Trophoblast cell (in vitro differentiated cells and primary cell): Measurements from ENCODE around the gene FBXL12.

Experiments
- DNase-seq, 2 donors: peaks; one replicate each; pipeline ENCODE4 v3.0.0-alpha.2; 2016
- H2AFZ ChIP-seq: 2 replicates; pipeline ENCODE4 v1.6.1; 2013; ENCODE audit warnings: low read length, moderate library complexity, mild to moderate bottlenecking; ENCODE audit not compliant: insufficient read depth, poor library complexity
- H2AK5ac ChIP-seq: 2 replicates; pipeline ENCODE4 v1.6.1; 2013; ENCODE audit warnings: mild to moderate bottlenecking, low read length
- H2BK120ac ChIP-seq: 2 replicates; pipeline ENCODE4 v1.6.1; 2013; ENCODE audit warnings: low read length, mild to moderate bottlenecking, moderate library complexity; ENCODE audit not compliant: insufficient read depth, poor library complexity
- H2BK12ac ChIP-seq: 2 replicates; pipeline ENCODE4 v1.6.1; 2013; ENCODE audit warnings: mild to moderate bottlenecking, low read length, moderate library complexity
- H2BK5ac ChIP-seq: 2 replicates; pipeline ENCODE4 v1.6.1; 2013; ENCODE audit warnings: low read length, low read depth, moderate library complexity, mild to moderate bottlenecking; ENCODE audit not compliant: poor library complexity
- H3K14ac ChIP-seq: 2 replicates; pipeline ENCODE4 v1.6.1; 2013; ENCODE audit warnings: mild to moderate bottlenecking, low read length
- H3K18ac ChIP-seq: 2 replicates; pipeline ENCODE4 v1.6.1; 2013; ENCODE audit warnings: mild to moderate bottlenecking, low read length
- H3K23ac ChIP-seq: 2 replicates; pipeline ENCODE4 v1.6.1; 2013; ENCODE audit warnings: low read length
- H3K27ac ChIP-seq: 2 replicates; pipeline ENCODE4 v1.5.1; 2013; ENCODE audit warnings: low read depth, mild to moderate bottlenecking, inconsistent platforms, low read length, moderate library complexity
- H3K27me3 ChIP-seq: 2 replicates; pipeline ENCODE4 v1.6.1; 2013; ENCODE audit warnings: inconsistent platforms, mild to moderate bottlenecking, low read length, moderate library complexity; ENCODE audit not compliant: insufficient read depth
- H3K36me3 ChIP-seq, 2 experiments: 1 replicate in 1 of 2; 2 replicates in 1 of 2; pipeline ENCODE4 v1.6.1; 2013; ENCODE audit warnings: low read length in 2 of 2, mild to moderate bottlenecking in 2 of 2, moderate library complexity in 1 of 2; ENCODE audit not compliant: insufficient read depth in 2 of 2, control insufficient read depth in 1 of 2
- H3K4ac ChIP-seq: 2 replicates; pipeline ENCODE4 v1.6.1; 2013; ENCODE audit warnings: low read depth, mild to moderate bottlenecking, low read length, moderate library complexity
- H3K4me1 ChIP-seq, 2 experiments: 1 replicate in 1 of 2; 2 replicates in 1 of 2; pipeline ENCODE4 v1.6.1; 2013; ENCODE audit warnings: low read length in 2 of 2, mild to moderate bottlenecking in 2 of 2, moderate library complexity in 1 of 2; ENCODE audit not compliant: insufficient read depth in 2 of 2, control insufficient read depth in 1 of 2
- H3K4me2 ChIP-seq: 2 replicates; pipeline ENCODE4 v1.6.1; 2013; ENCODE audit warnings: inconsistent platforms, mild to moderate bottlenecking, low read length, moderate library complexity
- H3K4me3 ChIP-seq: 2 replicates; pipeline ENCODE4 v1.5.1; 2013; ENCODE audit warnings: mild to moderate bottlenecking, low read depth, low read length, inconsistent platforms
- H3K79me1 ChIP-seq: one replicate; pipeline ENCODE4 v1.6.1; 2013; ENCODE audit warnings: low read length
- H3K79me2 ChIP-seq: 2 replicates; pipeline ENCODE4 v1.6.1; 2013; ENCODE audit warnings: low read length, mild to moderate bottlenecking; ENCODE audit not compliant: control insufficient read depth, insufficient read depth, poor library complexity
- H3K9ac ChIP-seq: 2 replicates; pipeline ENCODE4 v1.6.1; 2013; ENCODE audit warnings: mild to moderate bottlenecking, low read length
- H3K9me3 ChIP-seq: 2 replicates; pipeline ENCODE4 v1.6.1; 2013; ENCODE audit warnings: low read depth, mild to moderate bottlenecking, control low read depth, inconsistent platforms, low read length; ENCODE audit not compliant: insufficient read depth
- H4K12ac ChIP-seq: 2 replicates; pipeline ENCODE4 v1.6.1; 2013; ENCODE audit warnings: low read depth, mild to moderate bottlenecking, low read length, moderate library complexity
- H4K8ac ChIP-seq: 2 replicates; pipeline ENCODE4 v1.6.1; 2013; ENCODE audit warnings: low read depth, mild to moderate bottlenecking, low read length, moderate library complexity
- H4K91ac ChIP-seq: one replicate; pipeline ENCODE4 v1.6.1; 2013; ENCODE audit warnings: low read depth, mild to moderate bottlenecking, low read length, moderate library complexity
- WGBS: extraction: QIAGEN DNeasy Blood & Tissue Kit; methylation state at CpG from one replicate; pipeline ENCODE4 v1.1.7; 2013; ENCODE audit warnings: missing lambda C conversion rate; ENCODE audit not compliant: insufficient read length, insufficient coverage; ENCODE audit errors: extremely low coverage; 5-methylcytosine and 5-hydroxymethylcytosine counted together

The FBXL12 gene

DNA sequence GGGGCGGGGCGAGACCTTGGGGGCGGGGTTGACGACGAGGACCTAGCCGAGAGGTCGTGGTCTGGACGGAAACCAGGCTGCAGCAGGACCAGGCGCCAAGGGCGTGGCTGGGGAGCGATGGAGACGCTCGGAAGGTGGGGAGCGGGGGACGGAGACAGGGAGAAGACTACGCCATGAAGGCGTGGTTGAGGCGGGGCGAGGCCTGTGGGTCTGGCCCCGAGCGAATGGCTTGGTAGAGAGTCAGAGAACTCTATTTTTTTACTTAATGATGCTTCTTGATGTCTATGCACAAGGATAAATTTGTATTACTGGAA, 674 bp upstream of the FBXL12 start:
- Histone ChIP-seq H4K12ac (no peak overlapping the region), H4K91ac (no peak overlapping the region), H3K9ac (no peak overlapping the region), H3K4me1 (peaks cover 0 to 4% of the 10 kb centered on the region in 2 experiments), H3K4me2 (peak overlapping the region; percentile 50), H3K9me3 (peaks cover 3% of the 10 kb centered on the region), H3K27me3 (no peaks in the 10 kb centered on the region), H2AFZ (no peak overlapping the region), H3K36me3 (peaks cover 4 to 6% of the 10 kb centered on the region in 2 experiments), H2AK5ac (no peak overlapping the region), H3K79me1 (peaks cover 6% of the 10 kb centered on the region), H2BK12ac (no peak overlapping the region), H3K18ac (no peak overlapping the region), H3K27ac (no peak overlapping the region), H2BK120ac (no peak overlapping the region), H3K14ac (no peak overlapping the region), H2BK5ac (no peak overlapping the region), H3K4me3 (peak overlapping the region; percentile 33), H3K79me2 (peaks cover 7% of the 10 kb centered on the region), H4K8ac (no peak overlapping the region), H3K23ac (no peak overlapping the region), H3K4ac (no peak overlapping the region)
- no CpG with 5 or more reads among the region's 21 CpGs for WGBS
- no peak for DNase-seq

GRCh38 chr19:9818175-9818733, 625 bp downstream of the FBXL12 start:
- Histone ChIP-seq H3K4me1 (peaks cover 0 to 4% of the 10 kb centered on the region in 2 experiments), H2AFZ (peak overlapping the region; percentile 100), H3K79me2 (peaks cover 7% of the 10 kb centered on the region), H3K27me3 (no peaks in the 10 kb centered on the region), H4K12ac (peak overlapping the region; percentile 98), H2BK12ac (no peak overlapping the region), H2AK5ac (peak overlapping the region; percentile 93), H3K14ac (peak overlapping the region; percentile 100), H2BK5ac (peak overlapping the region; percentile 99), H3K79me1 (peaks cover 6% of the 10 kb centered on the region), H3K27ac (peak overlapping the region; percentile 97), H3K36me3 (peaks cover 6 to 7% of the 10 kb centered on the region in 2 experiments), H4K91ac (peak overlapping the region; percentile 90), H3K9me3 (peaks cover 3% of the 10 kb centered on the region), H2BK120ac (peak overlapping the region; percentile 96), H3K9ac (peak overlapping the region; percentile 86), H3K18ac (peak overlapping the region; percentile 95), H3K23ac (no peak overlapping the region), H3K4me2 (peak overlapping the region; percentile 74), H3K4ac (peak overlapping the region; percentile 96), H4K8ac (peak overlapping the region; percentile 99), H3K4me3 (peak overlapping the region; percentile 97)
- peak in 1 of 2 donors; percentile 11 for DNase-seq
- WGBS = no CpG with 5 or more reads among the region's 39 CpGs

DNA sequence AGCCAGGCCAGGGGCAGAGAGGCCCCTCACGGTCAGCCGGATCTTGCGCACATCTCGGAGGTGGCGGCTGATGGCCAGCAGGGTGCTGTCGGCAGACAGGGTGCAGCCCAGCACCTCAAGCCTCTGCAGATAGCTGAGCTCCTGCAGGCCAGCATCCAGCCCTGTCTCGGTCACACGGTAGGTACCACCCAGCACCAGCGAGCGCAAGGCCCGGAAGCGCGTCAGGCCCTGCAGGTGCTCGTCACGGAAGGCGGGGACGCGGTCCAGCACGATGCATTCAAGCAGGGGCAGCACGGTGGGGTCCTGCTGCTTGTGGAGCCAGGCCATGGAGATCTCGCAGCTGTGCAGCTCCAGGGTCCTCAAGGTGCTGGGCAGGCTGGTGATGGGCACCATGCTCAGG, 7.7 kb downstream of the FBXL12 start:
- no peak overlapping the region for H2BK120ac ChIP-seq

GRCh38 chr19:9808855-9809824, 9.7 kb downstream of the FBXL12 start:
- Histone ChIP-seq H3K36me3 (peaks cover 44 to 54% of the 10 kb centered on the region in 2 experiments), H3K79me1 (no peaks in the 10 kb centered on the region)

More for the DNA sequence above, 7.7 kb downstream of the FBXL12 start:
- no peaks in the 10 kb centered on the region for H3K79me2 ChIP-seq
- no peak for DNase-seq
- no peak overlapping the region for H4K8ac ChIP-seq
- H3K14ac ChIP-seq = no peak overlapping the region
- H3K4me3 ChIP-seq = no peak overlapping the region
- H3K18ac ChIP-seq = no peak overlapping the region
- H2BK5ac ChIP-seq = no peak overlapping the region
- H3K9ac ChIP-seq = no peak overlapping the region
- peaks cover 3% of the 10 kb centered on the region for H3K9me3 ChIP-seq
- no peak overlapping the region for H3K4me2 ChIP-seq
- no peak overlapping the region for H2AFZ ChIP-seq
- no peak overlapping the region for H3K27ac ChIP-seq
- H2AK5ac ChIP-seq = no peak overlapping the region
- H3K36me3 ChIP-seq = peaks cover 45 to 52% of the 10 kb centered on the region in 2 experiments
- no peaks in the 10 kb centered on the region for H3K4me1 ChIP-seq
- H4K91ac ChIP-seq = no peak overlapping the region
- no CpG with 5 or more reads among the region's 21 CpGs for WGBS
- H2BK12ac ChIP-seq = no peak overlapping the region
- no peak overlapping the region for H4K12ac ChIP-seq
- H3K23ac ChIP-seq = no peak overlapping the region
- H3K79me1 ChIP-seq = no peaks in the 10 kb centered on the region
- H3K4ac ChIP-seq = no peak overlapping the region
- no peaks in the 10 kb centered on the region for H3K27me3 ChIP-seq

More at GRCh38 chr19:9808855-9809824, 9.7 kb downstream of the FBXL12 start:
- Histone ChIP-seq H4K8ac (no peak overlapping the region), H2AK5ac (no peak overlapping the region), H3K27ac (no peak overlapping the region), H3K4me1 (no peaks in the 10 kb centered on the region), H2BK5ac (no peak overlapping the region), H3K4me3 (no peak overlapping the region), H3K79me2 (no peaks in the 10 kb centered on the region), H3K9ac (no peak overlapping the region), H2AFZ (no peak overlapping the region), H2BK12ac (no peak overlapping the region), H3K14ac (no peak overlapping the region), H3K9me3 (no peaks in the 10 kb centered on the region), H2BK120ac (no peak overlapping the region), H3K23ac (no peak overlapping the region), H3K18ac (no peak overlapping the region), H3K4me2 (no peak overlapping the region), H3K4ac (no peak overlapping the region), H3K27me3 (no peaks in the 10 kb centered on the region), H4K91ac (no peak overlapping the region), H4K12ac (no peak overlapping the region)
- no peak for DNase-seq
- no CpG with 5 or more reads among the region's 11 CpGs for WGBS
